ENCODE measurements around the gene HTRA2.

GRCh38 chr2:74575320-74575719, 45.6 kb downstream of the HTRA2 start:
- TF ChIP-seq, protein P1, sequence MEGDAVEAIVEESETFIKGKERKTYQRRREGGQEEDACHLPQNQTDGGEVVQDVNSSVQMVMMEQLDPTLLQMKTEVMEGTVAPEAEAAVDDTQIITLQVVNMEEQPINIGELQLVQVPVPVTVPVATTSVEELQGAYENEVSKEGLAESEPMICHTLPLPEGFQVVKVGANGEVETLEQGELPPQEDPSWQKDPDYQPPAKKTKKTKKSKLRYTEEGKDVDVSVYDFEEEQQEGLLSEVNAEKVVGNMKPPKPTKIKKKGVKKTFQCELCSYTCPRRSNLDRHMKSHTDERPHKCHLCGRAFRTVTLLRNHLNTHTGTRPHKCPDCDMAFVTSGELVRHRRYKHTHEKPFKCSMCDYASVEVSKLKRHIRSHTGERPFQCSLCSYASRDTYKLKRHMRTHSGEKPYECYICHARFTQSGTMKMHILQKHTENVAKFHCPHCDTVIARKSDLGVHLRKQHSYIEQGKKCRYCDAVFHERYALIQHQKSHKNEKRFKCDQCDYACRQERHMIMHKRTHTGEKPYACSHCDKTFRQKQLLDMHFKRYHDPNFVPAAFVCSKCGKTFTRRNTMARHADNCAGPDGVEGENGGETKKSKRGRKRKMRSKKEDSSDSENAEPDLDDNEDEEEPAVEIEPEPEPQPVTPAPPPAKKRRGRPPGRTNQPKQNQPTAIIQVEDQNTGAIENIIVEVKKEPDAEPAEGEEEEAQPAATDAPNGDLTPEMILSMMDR (IDR thresholded peaks at IDR 0.05) = no peak
- TF ChIP-seq POLR2A (IDR thresholded peaks at IDR 0.05) = no peak
